Fibroblast of lung (primary cell): ENCODE data around the gene VPS26B.

Experiments used
- CTCF ChIP-seq, 2 donors: IDR thresholded peaks in 1 of 2; conservative IDR thresholded peaks in 1 of 2; 1 replicate in 1 of 2; 2 replicates in 1 of 2; pipeline ENCODE4 v1.5.1; 2011 to 2012; ENCODE audit warnings: low read length in 2 of 2, control low read depth in 1 of 2, inconsistent platforms in 1 of 2, low read depth in 1 of 2, mild to moderate bottlenecking in 1 of 2
- EZH2 ChIP-seq: IDR thresholded peaks from 2 replicates; pipeline ENCODE4 v1.5.1; 2012; ENCODE audit warnings: low read length, control low read depth, mild to moderate bottlenecking; ENCODE audit errors: missing control alignments

- TF ChIP-seq CTCF (conservative IDR thresholded peaks at IDR 0.05 in 1 of 2, IDR thresholded peaks at IDR 0.05 in 1 of 2; ENCODE audit: low read depth in 1 of 2, low read length in 2 of 2) (no peak), EZH2 (peak; percentile 90)
Measured at GRCh38 chr11:134277183-134278001, 52.9 kb downstream of the VPS26B start.
